ENCODE measurements around the gene EFNA4.

EFNA4 gene

GRCh38 chr1:155024315-155024714 lies 39.2 kb upstream of the EFNA4 start:
- no peaks in the 10 kb centered on the region for H3K9me3 ChIP-seq (ENCODE audit: control insufficient read depth, insufficient read depth, low read length)
- H3K4me1 ChIP-seq (ENCODE audit: insufficient read depth, low read length), result peaks cover 10% of the 10 kb centered on the region; the same call in 1 of the 2 replicates
- H3K9ac ChIP-seq (ENCODE audit: low read depth, low read length), result no peak overlapping the region
- H3K36me3 ChIP-seq (ENCODE audit: insufficient read depth, low read length), result no peaks in the 10 kb centered on the region

GRCh38 chr1:155026154-155026553 lies 37.4 kb upstream of the EFNA4 start:
- Histone ChIP-seq H3K9ac (ENCODE audit: low read depth, low read length) (no peak overlapping the region), H3K4me1 (ENCODE audit: insufficient read depth, low read length) (peaks cover 10% of the 10 kb centered on the region; the same call in 1 of the 2 replicates), H3K9me3 (ENCODE audit: control insufficient read depth, insufficient read depth, low read length) (no peaks in the 10 kb centered on the region), H3K36me3 (ENCODE audit: insufficient read depth, low read length) (no peaks in the 10 kb centered on the region)

GRCh38 chr1:155026588-155026987 lies 37.0 kb upstream of the EFNA4 start:
- Histone ChIP-seq H3K9ac (ENCODE audit: low read depth, low read length) (no peak overlapping the region), H3K4me1 (ENCODE audit: insufficient read depth, low read length) (peaks cover 10% of the 10 kb centered on the region; the same call in 1 of the 2 replicates), H3K36me3 (ENCODE audit: insufficient read depth, low read length) (no peaks in the 10 kb centered on the region), H3K9me3 (ENCODE audit: control insufficient read depth, insufficient read depth, low read length) (no peaks in the 10 kb centered on the region)

- H3K9ac ChIP-seq (ENCODE audit: low read depth, low read length), result no peak overlapping the region
- peaks cover 10% of the 10 kb centered on the region; the same call in 1 of the 2 replicates for H3K4me1 ChIP-seq (ENCODE audit: insufficient read depth, low read length)
- no peaks in the 10 kb centered on the region for H3K36me3 ChIP-seq (ENCODE audit: insufficient read depth, low read length)
- no peaks in the 10 kb centered on the region for H3K9me3 ChIP-seq (ENCODE audit: control insufficient read depth, insufficient read depth, low read length)
Measured at GRCh38 chr1:155029513-155030242, 33.9 kb upstream of the EFNA4 start.

GRCh38 chr1:155030243-155030795 lies 33.2 kb upstream of the EFNA4 start:
- Histone ChIP-seq H3K9me3 (ENCODE audit: control insufficient read depth, insufficient read depth, low read length) (no peaks in the 10 kb centered on the region), H3K36me3 (ENCODE audit: insufficient read depth, low read length) (no peaks in the 10 kb centered on the region), H3K4me1 (ENCODE audit: insufficient read depth, low read length) (peaks cover 10% of the 10 kb centered on the region; the same call in 1 of the 2 replicates), H3K9ac (ENCODE audit: low read depth, low read length) (no peak overlapping the region)

GRCh38 chr1:155030899-155031298 lies 32.6 kb upstream of the EFNA4 start:
- Histone ChIP-seq H3K9ac (ENCODE audit: low read depth, low read length) (no peak overlapping the region), H3K4me1 (ENCODE audit: insufficient read depth, low read length) (peaks cover 9% of the 10 kb centered on the region; the same call in 1 of the 2 replicates), H3K36me3 (ENCODE audit: insufficient read depth, low read length) (no peaks in the 10 kb centered on the region), H3K9me3 (ENCODE audit: control insufficient read depth, insufficient read depth, low read length) (no peaks in the 10 kb centered on the region)

- Histone ChIP-seq H3K9ac (ENCODE audit: low read depth, low read length) (no peak overlapping the region), H3K36me3 (ENCODE audit: insufficient read depth, low read length) (no peaks in the 10 kb centered on the region), H3K9me3 (ENCODE audit: control insufficient read depth, insufficient read depth, low read length) (no peaks in the 10 kb centered on the region), H3K4me1 (ENCODE audit: insufficient read depth, low read length) (no peaks in the 10 kb centered on the region)
Measured at GRCh38 chr1:155032886-155033285, 30.7 kb upstream of the EFNA4 start.

- H3K36me3 ChIP-seq (ENCODE audit: insufficient read depth, low read length), result no peaks in the 10 kb centered on the region
- no peaks in the 10 kb centered on the region for H3K9me3 ChIP-seq (ENCODE audit: control insufficient read depth, insufficient read depth, low read length)
- H3K4me1 ChIP-seq (ENCODE audit: insufficient read depth, low read length), result no peaks in the 10 kb centered on the region
- H3K9ac ChIP-seq (ENCODE audit: low read depth, low read length), result no peak within 1 kb of the TSS
Measured at GRCh38 chr1:155033524-155033923, 30.0 kb upstream of the EFNA4 start, which contains the start of the genes DCST1 and DCST2. Gene DCST1 (plus strand): TSS chr1:155033824. CDS start chr1:155034037, 213 bp downstream. Gene DCST2 (minus strand): TSS chr1:155033781. CDS start chr1:155033701, 80 bp downstream.

- no peaks in the 10 kb centered on the region for H3K9me3 ChIP-seq (ENCODE audit: control insufficient read depth, insufficient read depth, low read length)
- H3K4me1 ChIP-seq (ENCODE audit: insufficient read depth, low read length), result no peaks in the 10 kb centered on the region
- H3K36me3 ChIP-seq (ENCODE audit: insufficient read depth, low read length), result no peaks in the 10 kb centered on the region
- H3K9ac ChIP-seq (ENCODE audit: low read depth, low read length), result no peak overlapping the region
Measured at GRCh38 chr1:155034318-155035208, 29.0 kb upstream of the EFNA4 start.

- no peak overlapping the region for H3K9ac ChIP-seq (ENCODE audit: low read depth, low read length)
- no peaks in the 10 kb centered on the region for H3K4me1 ChIP-seq (ENCODE audit: insufficient read depth, low read length)
- no peaks in the 10 kb centered on the region for H3K9me3 ChIP-seq (ENCODE audit: control insufficient read depth, insufficient read depth, low read length)
- H3K36me3 ChIP-seq (ENCODE audit: insufficient read depth, low read length), result no peaks in the 10 kb centered on the region
Measured at GRCh38 chr1:155035936-155036335, 27.6 kb upstream of the EFNA4 start.

GRCh38 chr1:155037043-155037442 lies 26.5 kb upstream of the EFNA4 start:
- no peak overlapping the region for H3K9ac ChIP-seq (ENCODE audit: low read depth, low read length)

GRCh38 chr1:155037851-155038441 lies 25.6 kb upstream of the EFNA4 start:
- no peak overlapping the region for H3K9ac ChIP-seq (ENCODE audit: low read depth, low read length)
- no peaks in the 10 kb centered on the region for H3K4me1 ChIP-seq (ENCODE audit: insufficient read depth, low read length)
- H3K36me3 ChIP-seq (ENCODE audit: insufficient read depth, low read length), result no peaks in the 10 kb centered on the region
- no peaks in the 10 kb centered on the region for H3K9me3 ChIP-seq (ENCODE audit: control insufficient read depth, insufficient read depth, low read length)

More at GRCh38 chr1:155037043-155037442, 26.5 kb upstream of the EFNA4 start:
- H3K4me1 ChIP-seq (ENCODE audit: insufficient read depth, low read length), result no peaks in the 10 kb centered on the region
- H3K36me3 ChIP-seq (ENCODE audit: insufficient read depth, low read length), result no peaks in the 10 kb centered on the region
- H3K9me3 ChIP-seq (ENCODE audit: control insufficient read depth, insufficient read depth, low read length), result no peaks in the 10 kb centered on the region

- no peaks in the 10 kb centered on the region for H3K9me3 ChIP-seq (ENCODE audit: control insufficient read depth, insufficient read depth, low read length)
- H3K36me3 ChIP-seq (ENCODE audit: insufficient read depth, low read length), result no peaks in the 10 kb centered on the region
- H3K4me1 ChIP-seq (ENCODE audit: insufficient read depth, low read length), result no peaks in the 10 kb centered on the region
- no peak overlapping the region for H3K9ac ChIP-seq (ENCODE audit: low read depth, low read length)
Measured at GRCh38 chr1:155038602-155039307, 24.8 kb upstream of the EFNA4 start.
